OCI-LY7 (cell line): ENCODE results near the gene ZNF283. TPM values are rescaled to one million over a fixed set of nuclear protein-coding genes. Genes with fewer than 3 reads are reported as not detected.

Experiments
- BruUV-seq: library from RNA; stranded (reverse); fragments of 400-500 nt; replicated peaks from 2 replicates; lab custom pipeline; 2021; lab: Mats Ljungman, UMichigan
- CTCF ChIA-PET: fragments of 300-600 bp; sonication (Branson Sonifier 250); formaldehyde crosslinking; loops from one replicate; lab custom pipeline; 2022; ENCODE audit warnings: antibody characterized with exemption; ENCODE audit not compliant: unreplicated experiment; lab: Charles Lee
- POLR2A ChIA-PET: fragments of 300-600 bp; sonication (Branson Sonifier 250); formaldehyde crosslinking; loops from one replicate; lab custom pipeline; 2022; ENCODE audit warnings: antibody characterized with exemption; lab: Charles Lee
- DNase-seq: peaks from one replicate; pipeline ENCODE4 v3.0.0-alpha.2; 2015; ENCODE audit warnings: low spot score
- H2AFZ ChIP-seq: fragments of 200-600 bp; sonication (generic), shearing (Covaris generic); 2 replicates; pipeline ENCODE4 v1.6.1; 2014; ENCODE audit warnings: mild to moderate bottlenecking, antibody characterized with exemption, low read length, moderate library complexity
- H3K27ac ChIP-seq: fragments of 200-600 bp; sonication (generic); 2 replicates; pipeline ENCODE4 v1.5.1; 2014; ENCODE audit warnings: mixed run types, low read depth, mild to moderate bottlenecking, moderate library complexity, low read length, inconsistent platforms; ENCODE audit not compliant: poor library complexity, severe bottlenecking
- H3K36me3 ChIP-seq: fragments of 200-600 bp; sonication (generic); 2 replicates; pipeline ENCODE4 v1.6.1; 2014; ENCODE audit warnings: mild to moderate bottlenecking, antibody characterized with exemption, low read length, moderate library complexity, mixed read lengths; ENCODE audit not compliant: insufficient read depth
- H3K4me1 ChIP-seq: fragments of 200-600 bp; sonication (generic); 2 replicates; pipeline ENCODE4 v1.5.1; 2014; ENCODE audit warnings: mild to moderate bottlenecking, low read length; ENCODE audit not compliant: insufficient read depth, poor library complexity, severe bottlenecking
- H3K4me2 ChIP-seq: fragments of 200-600 bp; sonication (generic); 2 replicates; pipeline ENCODE4 v1.6.1; 2014; ENCODE audit warnings: mild to moderate bottlenecking, low read length
- H3K4me3 ChIP-seq: fragments of 200-600 bp; sonication (generic); 2 replicates; pipeline ENCODE4 v1.5.1; 2014; ENCODE audit warnings: mild to moderate bottlenecking, low read depth, low read length; ENCODE audit not compliant: poor library complexity, severe bottlenecking
- H3K79me2 ChIP-seq: fragments of 200-600 bp; sonication (generic); 2 replicates; pipeline ENCODE4 v1.6.1; 2016; ENCODE audit warnings: low read depth, mild to moderate bottlenecking, low read length, moderate library complexity, mixed read lengths; ENCODE audit not compliant: insufficient read depth
- H3K9me2 ChIP-seq: fragments of 200-600 bp; sonication (generic); 2 replicates; pipeline ENCODE4 v1.6.1; 2016; ENCODE audit warnings: mild to moderate bottlenecking, low read length, mixed read lengths; ENCODE audit not compliant: insufficient read depth
- H3K9me3 ChIP-seq: fragments of 200-600 bp; sonication (generic); 2 replicates; pipeline ENCODE4 v1.6.1; 2014; ENCODE audit warnings: mild to moderate bottlenecking, mixed run types, low read length, mixed read lengths
- H4K20me1 ChIP-seq: fragments of 200-600 bp; sonication (generic); 2 replicates; pipeline ENCODE4 v1.6.1; 2014; ENCODE audit warnings: mild to moderate bottlenecking, antibody characterized with exemption, low read length, moderate library complexity, mixed read lengths; ENCODE audit not compliant: insufficient read depth
- CTCF ChIP-seq: fragments of 200-600 bp; sonication (generic); conservative IDR thresholded peaks from 2 replicates; pipeline ENCODE4 v1.5.1; 2014; ENCODE audit warnings: mild to moderate bottlenecking, antibody characterized with exemption, low read length, moderate library complexity, mixed read lengths
- EZH2phosphoT487 ChIP-seq: fragments of 200-600 bp; sonication (generic); IDR thresholded peaks from 2 replicates; pipeline ENCODE4 v1.6.1; 2018; ENCODE audit warnings: low read depth, borderline replicate concordance, mild to moderate bottlenecking, mixed run types, antibody characterized with exemption, low read length, moderate library complexity, mixed read lengths
- intact Hi-C: fragments of 100-400 bp; cut with micrococcal nuclease; formaldehyde crosslinking; loops from one replicate; pipeline ENCODE4 v1.10.0; 2022; ENCODE audit not compliant: unreplicated experiment
- total RNA-seq, 2 experiments: library from RNA; depleted of rRNA in 1 of 2; stranded (reverse); fragments of >200 nt in 1 of 2; shearing (Covaris generic) in 1 of 2; gene quantifications; 2 replicates each; pipeline ENCODE4 v1.2.3, GENCODE V29; 2014 to 2022

Gene ZNF283
- total RNA-seq, 2 experiments from 2014 or later, result 2.8 to 4.8 TPM

- intact Hi-C loops, result no loop called here
- Histone ChIP-seq H2AFZ (no peak overlapping the region), H3K36me3 (no peaks in the 10 kb centered on the region), H3K79me2 (no peaks in the 10 kb centered on the region), H3K4me2 (no peak overlapping the region), H3K4me3 (no peak overlapping the region), H3K9me2 (no peaks in the 10 kb centered on the region), H4K20me1 (no peaks in the 10 kb centered on the region), H3K9me3 (no peaks in the 10 kb centered on the region), H3K4me1 (peaks cover 4% of the 10 kb centered on the region), H3K27ac (no peak overlapping the region)
- no TSS peak for BruUV-seq
- ChIA-PET POLR2A (interaction anchor here (0.6 kb wide), 1 partner anchor 15 kb away, joined by 4 read pairs; no protein-coding TSS in a partner anchor), CTCF (no interaction called here)
- TF ChIP-seq EZH2phosphoT487 (no peak), CTCF (no peak)
- DNase-seq, result no peak
Observed at GRCh38 chr19:43811837-43812236, 15.3 kb upstream of the ZNF283 start.

GRCh38 chr19:43812259-43812658 is 14.9 kb upstream of the ZNF283 start:
- Histone ChIP-seq H3K79me2 (no peaks in the 10 kb centered on the region), H3K4me2 (no peak overlapping the region), H3K4me3 (no peak overlapping the region), H3K9me2 (no peaks in the 10 kb centered on the region), H3K36me3 (no peaks in the 10 kb centered on the region), H3K4me1 (peaks cover 4% of the 10 kb centered on the region), H4K20me1 (no peaks in the 10 kb centered on the region), H3K27ac (no peak overlapping the region), H3K9me3 (no peaks in the 10 kb centered on the region), H2AFZ (no peak overlapping the region)
- CTCF ChIA-PET, result no interaction called here
- intact Hi-C loops, result no loop called here
- DNase-seq, result no peak
- TF ChIP-seq EZH2phosphoT487 (no peak), CTCF (no peak)
- no TSS peak for BruUV-seq
- POLR2A ChIA-PET, result no interaction called here

DNA sequence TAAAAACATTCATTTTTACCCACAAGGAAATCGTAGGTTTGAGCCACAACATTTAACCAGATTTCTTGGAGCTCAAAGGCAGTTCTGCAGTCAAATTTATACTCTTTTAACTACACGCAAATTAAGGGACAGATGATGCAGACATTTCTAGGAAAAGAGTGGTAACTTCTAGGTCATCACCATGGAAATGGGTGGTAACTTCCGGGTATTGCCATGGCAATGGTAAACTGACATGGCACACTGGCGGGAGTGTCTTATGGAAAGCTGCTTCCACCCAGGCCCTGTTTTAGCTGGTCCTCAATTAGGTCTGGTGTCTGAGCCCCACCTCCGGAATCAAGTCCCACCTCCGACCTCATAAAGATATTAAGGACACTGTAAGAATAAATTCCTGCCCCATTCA is 14.4 kb upstream of the ZNF283 start:
- DNase-seq, result no peak
- Histone ChIP-seq H3K27ac (no peak overlapping the region), H3K4me2 (no peak overlapping the region), H3K9me3 (no peaks in the 10 kb centered on the region), H3K79me2 (no peaks in the 10 kb centered on the region), H2AFZ (no peak overlapping the region), H4K20me1 (no peaks in the 10 kb centered on the region), H3K9me2 (no peaks in the 10 kb centered on the region), H3K4me1 (peaks cover 3% of the 10 kb centered on the region), H3K36me3 (no peaks in the 10 kb centered on the region), H3K4me3 (no peak overlapping the region)
- BruUV-seq, result no TSS peak
- POLR2A ChIA-PET, result no interaction called here
- CTCF ChIA-PET, result no interaction called here
- TF ChIP-seq EZH2phosphoT487, result no peak
- TF ChIP-seq CTCF, result no peak
- intact Hi-C loops, result no loop called here
